Activated CD4-positive, alpha-beta T cell treated with anti-CD3 and anti-CD28 coated beads for 1 hour (primary cell): Measurements from ENCODE around the gene ABHD12.

Source experiments
- DNase-seq: peaks from one replicate; pipeline ENCODE4 v3.0.0-alpha.2; 2020

The ABHD12 gene

DNA sequence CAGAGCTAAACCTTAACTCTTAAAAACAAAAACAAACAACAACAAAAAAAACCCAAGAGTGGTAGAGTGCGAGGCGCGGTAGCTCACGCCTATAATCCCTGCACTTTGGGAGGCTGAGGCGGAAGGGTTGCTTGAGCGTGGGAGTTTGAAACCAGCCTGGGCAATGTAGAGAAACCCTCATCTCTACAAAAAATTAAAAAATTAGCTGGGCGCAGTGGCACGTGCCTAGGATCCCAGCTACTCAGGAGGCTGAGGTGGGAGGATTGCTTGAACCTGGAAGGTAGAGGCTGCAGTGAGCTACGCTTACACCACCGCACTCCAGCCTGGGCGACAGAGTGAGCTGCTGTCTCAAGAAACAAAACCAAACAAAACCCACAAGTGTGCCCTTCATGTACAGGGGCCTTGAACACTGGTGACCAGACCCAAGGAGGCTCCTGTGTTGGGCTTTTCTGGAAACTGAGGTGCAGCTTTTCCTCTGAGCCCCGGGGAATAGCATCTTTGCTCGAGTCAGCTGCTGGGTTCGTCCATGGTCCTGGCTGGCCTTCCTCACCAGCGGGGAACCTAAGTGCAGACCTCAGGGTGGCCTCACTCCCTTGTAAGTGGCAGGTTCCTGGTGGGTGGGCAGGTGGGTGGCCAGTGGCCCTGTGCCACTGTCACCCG lies 102.9 kb downstream of the ABHD12 start:
- DNase-seq, result no peak

DNA sequence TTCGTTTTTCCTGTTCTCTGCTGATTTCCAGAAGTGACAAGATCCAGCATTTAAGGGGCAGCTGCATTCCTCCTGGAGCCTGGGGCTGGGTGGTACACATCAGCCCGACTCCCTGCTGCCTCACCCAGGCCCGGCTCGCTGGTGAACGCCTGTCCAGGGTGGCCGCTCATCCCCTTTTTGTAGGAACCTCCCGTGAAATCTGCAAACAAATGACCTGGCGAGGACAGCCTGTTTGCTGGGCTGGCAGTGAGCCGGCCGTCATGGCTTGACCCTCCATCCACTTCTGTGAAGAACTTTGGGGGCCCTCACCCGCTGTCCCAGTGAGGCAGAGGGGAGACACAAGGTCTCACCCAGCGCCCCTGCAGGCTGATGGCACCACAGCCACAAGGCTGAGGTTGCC lies 103.7 kb downstream of the ABHD12 start:
- no peak for DNase-seq

DNA sequence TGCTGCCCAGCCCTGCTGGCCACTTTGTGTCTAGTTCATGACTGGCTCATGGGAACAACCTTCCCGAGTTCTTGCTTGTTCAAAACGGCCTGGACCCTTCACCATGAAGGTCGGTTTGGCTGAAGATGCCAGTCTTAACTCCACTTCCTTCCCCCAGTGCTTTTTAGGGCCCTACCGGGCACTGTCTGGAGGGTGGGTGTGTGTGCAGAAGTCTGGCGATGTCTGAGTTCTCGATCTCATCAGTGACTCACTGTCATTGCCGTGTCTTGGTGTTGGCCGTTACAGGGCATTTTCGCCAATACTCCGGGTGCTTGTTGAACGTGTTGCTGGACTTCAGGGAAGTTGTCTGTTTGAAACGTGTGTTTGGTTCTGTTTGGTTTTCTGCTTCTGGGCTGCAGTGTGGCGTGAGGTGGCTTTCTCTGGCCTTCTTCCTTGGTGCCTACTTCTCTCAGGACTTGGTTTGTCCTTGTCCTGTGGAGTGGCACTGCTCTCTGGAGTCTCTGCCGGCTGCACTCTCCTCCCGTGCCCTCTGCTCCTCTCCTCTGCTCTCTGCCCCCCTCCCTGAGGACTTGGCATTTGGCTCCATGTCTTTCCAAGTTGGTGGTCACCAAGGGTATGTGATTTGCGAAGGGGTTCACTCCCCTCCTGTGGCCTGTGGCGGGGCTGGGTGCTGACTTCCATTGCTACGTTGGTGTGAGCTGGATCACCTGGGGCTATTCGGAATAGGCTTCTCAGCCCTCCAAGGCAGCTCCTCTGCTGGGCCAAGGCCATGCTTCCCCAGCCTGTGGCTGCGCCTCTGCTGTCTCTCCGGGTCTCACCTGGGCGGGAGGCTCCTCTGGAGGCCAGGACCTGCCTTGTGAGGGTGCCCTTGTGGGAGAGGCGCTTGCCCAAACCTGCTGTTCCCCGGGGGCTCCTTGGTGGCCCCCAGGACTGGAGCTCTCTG lies 104.5 kb downstream of the ABHD12 start:
- DNase-seq, result no peak

DNA sequence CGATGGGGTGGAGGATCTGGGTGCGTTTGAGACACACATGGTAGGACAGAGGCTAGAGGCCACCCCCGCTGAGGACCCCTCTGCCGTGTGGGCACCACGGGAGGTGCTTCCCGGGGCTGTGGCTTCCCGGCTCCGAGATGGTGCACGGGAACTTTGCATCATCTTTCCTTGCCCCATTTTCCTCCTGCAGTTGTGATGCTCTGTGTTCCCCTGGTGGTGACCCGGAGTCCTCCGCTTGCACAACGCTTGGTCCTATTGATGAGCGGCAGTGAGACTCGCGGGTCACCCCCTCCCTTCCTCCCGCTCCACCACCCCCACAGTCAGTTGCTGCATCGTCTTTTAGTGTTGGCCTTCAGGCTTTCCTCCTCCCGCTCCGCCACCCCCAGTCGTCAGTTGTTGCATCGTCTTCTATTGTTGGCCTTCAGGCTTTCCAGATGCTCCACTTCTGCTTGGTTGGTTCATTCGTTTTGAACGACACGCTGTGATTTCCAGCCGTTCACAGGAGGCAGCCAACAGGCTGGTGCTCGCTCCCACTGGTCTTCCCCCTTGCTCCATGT lies 105.5 kb downstream of the ABHD12 start:
- DNase-seq, result no peak

DNA sequence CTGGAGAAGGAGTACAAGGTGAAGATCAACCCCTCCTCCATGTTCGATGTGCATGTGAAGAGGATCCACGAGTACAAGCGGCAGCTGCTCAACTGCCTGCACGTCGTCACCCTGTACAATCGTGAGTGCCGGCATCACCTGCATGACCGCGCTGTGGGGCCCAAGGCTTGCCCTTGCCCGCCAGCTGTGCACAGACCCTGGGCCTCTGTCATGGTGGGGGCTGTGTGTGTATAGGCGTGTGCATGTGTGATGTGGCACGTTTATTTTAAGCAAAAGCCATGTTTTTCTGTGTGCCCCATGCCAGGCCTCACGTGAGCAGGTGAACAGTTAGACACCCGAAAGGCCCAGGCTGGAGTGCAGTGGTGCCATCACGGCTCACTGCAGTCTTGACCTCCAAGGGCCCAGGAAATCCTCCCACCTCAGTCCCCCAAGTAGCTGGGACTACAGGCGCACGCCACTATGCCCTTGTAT lies 106.5 kb downstream of the ABHD12 start:
- DNase-seq, result no peak

DNA sequence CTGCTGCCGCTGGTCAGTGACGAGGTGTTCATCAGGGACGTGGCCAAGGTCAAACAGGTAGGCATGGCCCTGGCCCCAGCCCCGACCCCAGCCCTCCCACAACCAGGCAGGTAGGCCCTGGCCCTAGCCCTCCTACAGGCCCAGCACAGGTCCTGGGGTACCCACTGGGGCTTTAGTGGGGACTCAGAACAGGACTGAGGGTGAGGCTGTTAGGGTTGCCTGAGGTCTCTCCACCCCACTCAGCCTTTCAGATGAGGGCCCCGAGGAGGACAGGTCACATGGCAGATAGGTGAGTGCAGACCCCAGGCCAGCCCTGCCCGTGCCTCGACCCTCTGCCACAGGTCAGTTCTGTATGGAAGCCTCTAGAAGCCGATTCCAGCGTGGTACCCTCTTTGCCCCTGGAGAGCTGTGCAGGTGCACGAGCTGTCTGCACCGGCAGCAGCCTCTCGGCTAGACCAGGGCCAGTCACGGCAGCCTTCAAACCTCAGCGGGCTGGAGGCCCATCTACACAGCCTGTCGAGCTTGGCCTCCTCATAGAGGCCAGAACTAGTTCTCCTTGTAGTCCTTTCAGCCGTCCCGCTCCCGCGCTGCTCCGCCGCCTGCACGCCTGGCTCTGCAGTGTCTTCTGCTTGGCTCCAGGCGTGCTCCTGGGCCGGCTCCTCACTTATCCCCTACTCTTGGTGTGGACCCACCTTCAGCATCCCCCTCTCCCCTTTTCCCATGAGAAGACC lies 107.2 kb downstream of the ABHD12 start:
- no peak for DNase-seq

DNA sequence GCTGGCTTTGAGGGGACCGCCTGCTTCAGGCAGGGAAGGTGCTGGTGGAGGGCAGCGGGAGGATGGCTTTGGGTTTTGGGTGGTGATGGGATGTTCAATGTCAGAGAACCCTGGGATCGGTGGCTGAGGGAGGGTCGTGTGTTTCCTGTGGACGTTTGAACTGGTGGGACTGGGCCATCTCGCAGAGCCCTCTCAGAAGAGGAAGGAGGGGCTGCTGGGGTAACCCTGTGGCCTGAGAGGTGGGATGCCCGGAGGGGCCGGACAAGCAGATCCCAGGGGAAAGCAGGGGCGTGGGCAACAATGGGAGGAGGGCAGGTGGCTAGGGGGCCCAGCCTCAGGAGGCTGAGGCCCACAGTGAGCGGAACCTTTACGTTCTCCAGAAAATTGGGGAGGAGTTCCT lies 107.8 kb downstream of the ABHD12 start:
- no peak for DNase-seq

DNA sequence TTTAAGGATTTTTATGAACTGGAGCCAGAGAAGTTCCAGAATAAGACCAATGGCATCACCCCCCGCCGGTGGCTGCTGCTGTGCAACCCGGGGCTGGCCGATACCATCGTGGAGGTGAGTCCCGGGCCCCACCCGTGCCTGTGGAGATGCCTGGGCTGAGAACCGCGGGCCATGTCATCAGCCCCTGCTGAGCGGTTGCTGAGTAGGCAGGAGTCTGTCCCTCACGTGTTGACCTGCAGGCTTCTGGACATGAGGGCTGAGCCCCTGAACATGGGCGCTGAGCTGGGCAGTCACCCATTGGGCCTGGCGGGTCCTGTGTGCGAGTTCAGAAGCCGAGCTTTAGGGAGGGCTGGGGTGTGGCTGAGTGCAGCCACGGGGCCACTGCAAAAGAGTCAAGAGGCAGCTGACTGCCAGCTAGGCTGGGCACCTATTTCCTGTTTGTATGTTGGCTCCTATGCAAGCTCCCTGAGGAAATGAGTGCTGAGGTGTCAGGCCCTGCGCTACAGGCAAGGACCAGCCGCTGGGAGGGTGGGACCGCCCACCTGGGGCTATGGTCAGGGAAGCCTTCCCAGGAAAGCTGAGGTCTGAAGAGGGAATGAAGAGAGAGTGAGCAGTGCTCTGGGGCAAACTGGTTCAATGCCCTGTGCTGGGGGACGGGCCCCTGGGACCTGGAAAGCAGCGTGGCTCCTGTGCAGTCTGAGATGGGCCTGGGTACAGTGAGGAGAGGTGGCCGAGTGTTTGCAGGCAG lies 108.4 kb downstream of the ABHD12 start:
- DNase-seq, result no peak

DNA sequence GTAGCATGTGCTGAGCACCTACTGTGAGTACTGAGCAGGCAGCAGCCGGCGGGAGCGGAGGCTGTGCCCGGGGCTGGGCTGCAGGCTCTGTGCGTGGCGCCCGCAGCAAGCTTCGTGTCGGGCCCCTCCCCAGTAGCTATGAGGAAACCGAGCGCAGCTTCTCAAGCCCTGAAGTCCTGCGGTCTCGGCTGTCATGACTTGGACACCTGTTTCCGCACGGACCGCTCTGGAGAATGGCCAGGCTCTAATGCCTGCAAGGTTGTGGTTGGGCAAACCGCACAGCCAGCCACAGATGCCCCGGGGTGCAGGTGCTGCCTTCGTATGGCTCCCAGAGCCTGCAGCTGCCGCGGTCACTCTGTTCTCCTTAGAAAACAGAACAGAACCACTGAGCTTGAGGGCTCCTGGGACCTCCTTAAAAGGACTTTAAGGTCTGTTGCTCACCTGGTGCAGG lies 109.1 kb downstream of the ABHD12 start:
- no peak for DNase-seq

DNA sequence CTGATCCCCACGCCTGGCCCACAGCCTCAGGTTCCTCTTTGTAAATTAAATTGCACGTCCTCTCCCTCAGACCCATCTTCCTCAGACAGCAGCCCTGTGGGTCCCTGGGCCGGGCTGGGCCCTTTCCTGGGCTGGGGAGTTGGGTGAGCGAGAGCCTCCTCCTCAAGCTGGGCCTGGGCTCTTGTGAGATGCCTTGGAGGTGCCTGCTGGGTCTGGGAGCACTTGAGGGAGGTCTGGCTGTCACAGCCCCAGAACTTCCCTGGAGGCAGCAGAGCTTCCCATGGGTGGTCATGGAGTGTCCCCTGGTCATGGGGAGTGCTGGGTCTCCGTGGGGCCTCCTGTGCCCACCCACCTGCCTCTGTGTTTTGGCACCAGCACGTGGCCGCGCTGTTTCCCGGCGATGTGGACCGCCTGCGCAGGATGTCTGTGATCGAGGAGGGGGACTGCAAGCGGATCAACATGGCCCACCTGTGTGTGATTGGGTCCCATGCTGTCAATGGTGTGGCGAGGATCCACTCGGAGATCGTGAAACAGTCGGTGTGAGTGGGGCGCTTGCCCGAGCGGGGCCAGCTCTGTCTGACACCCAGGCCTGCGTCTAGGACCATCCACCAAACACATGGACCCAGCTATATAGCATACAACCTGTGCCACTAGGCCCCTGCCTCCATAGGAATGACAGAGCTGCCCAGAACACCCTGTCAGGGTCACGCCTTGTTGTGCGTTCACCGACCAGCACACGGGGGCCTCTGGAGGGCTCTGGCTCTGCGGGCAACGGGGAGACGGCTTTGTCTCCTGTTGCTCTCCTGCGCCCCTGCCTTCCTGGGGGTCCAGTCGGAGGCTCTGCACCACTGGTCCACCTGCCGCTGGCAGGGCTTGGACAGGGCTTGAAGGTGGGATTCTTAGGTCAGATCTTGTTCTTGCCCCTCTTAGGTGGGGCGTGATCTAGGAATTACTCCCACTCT lies 109.8 kb downstream of the ABHD12 start:
- DNase-seq, result no peak

DNA sequence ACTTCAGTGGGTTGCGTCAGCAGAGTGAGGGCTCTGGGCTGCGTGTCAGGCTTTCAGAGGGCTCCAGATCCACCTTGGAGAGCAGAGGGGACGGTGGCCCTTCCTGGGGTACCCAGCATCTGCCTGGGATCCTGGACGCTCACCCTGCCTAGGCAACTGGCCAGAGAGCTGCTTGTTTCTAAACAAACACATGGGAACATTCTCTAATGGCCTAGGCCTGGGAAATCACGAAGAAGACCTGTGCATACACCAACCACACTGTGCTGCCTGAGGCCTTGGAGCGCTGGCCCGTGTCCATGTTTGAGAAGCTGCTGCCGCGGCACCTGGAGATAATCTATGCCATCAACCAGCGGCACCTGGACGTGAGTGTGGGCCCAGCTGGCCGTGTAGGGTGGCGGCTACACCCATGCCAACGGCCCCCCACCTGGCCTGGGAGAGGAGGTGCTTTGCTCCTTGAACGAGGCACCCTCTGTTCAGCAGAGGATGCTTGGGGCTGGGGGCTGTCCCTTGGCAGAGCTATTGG lies 110.5 kb downstream of the ABHD12 start:
- no peak for DNase-seq

DNA sequence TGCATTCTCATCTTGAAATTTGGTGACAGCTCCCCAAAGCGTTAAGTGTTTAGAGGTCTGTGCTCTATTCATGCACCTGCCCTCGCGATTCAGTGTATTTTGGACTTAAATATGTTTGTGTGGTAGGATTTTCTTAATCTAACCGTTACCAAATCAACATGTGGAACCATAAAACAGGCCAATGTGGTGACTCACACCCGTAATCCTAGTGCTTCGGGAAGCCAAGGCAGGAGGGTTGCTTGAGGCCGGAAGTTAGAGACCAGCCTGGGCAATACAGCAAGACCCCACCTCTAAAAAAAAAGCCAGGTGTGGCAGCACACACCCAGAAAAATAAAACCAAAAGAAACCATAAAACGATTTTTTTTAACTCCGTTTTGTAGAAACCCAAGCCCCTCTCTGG lies 111.2 kb downstream of the ABHD12 start:
- no peak for DNase-seq

DNA sequence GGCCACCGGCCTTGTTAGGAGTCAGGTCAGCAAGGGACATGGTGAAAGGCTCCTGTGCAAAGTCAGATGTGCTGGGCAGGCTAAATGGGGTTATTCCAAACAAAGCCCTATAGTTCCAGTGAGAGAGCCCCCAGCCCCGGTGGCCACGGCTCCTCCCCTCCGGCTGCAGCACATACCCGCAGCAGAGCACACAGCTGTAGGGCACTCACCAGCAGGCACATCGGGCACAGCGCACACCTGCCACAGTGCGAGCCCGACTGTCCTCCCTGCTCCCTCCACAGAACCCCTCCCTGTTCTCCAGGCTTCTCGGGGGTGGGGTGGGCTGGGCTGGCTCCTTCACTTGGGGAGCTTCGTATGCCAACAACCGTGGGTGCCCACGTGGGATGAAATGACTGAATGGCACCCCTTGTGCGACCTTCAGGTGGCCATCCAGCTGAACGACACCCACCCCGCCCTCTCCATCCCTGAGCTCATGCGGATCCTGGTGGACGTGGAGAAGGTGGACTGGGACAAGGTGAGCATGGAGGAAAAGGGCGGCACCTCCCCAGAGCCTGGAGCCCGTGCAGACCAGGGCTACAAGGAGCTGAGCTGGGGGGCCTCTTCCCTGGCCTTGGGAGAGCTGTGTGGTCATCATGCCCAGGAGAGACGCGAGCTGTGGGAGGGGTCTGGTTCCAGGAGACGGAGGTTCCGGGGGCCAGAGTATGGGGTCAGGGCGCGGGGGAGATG lies 111.8 kb downstream of the ABHD12 start:
- no peak for DNase-seq

DNA sequence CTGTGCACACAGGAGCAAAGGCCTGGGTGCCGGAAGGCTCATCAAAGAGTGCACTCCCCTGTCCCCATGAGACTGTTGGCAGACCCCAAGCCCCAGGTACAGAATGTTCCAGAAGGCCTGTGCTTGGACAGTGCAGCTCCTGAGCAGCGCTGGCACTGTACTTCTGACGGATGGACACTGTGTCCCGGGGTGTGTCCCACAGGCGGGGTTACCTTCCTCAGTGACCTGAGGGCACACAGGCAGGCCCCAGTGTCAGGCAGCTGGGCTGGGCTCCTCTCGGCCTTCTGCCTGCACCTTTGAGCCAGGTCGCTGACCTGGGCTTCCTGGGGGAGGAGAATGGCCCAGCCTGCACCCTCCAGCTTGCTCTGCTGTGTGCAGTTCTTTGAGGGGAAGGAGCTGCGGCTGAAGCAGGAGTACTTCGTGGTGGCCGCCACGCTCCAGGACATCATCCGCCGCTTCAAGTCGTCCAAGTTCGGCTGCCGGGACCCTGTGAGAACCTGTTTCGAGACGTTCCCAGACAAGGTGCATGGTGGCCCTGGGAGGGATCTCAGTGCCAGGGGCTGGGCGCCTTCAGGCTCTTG lies 112.6 kb downstream of the ABHD12 start:
- no peak for DNase-seq

DNA sequence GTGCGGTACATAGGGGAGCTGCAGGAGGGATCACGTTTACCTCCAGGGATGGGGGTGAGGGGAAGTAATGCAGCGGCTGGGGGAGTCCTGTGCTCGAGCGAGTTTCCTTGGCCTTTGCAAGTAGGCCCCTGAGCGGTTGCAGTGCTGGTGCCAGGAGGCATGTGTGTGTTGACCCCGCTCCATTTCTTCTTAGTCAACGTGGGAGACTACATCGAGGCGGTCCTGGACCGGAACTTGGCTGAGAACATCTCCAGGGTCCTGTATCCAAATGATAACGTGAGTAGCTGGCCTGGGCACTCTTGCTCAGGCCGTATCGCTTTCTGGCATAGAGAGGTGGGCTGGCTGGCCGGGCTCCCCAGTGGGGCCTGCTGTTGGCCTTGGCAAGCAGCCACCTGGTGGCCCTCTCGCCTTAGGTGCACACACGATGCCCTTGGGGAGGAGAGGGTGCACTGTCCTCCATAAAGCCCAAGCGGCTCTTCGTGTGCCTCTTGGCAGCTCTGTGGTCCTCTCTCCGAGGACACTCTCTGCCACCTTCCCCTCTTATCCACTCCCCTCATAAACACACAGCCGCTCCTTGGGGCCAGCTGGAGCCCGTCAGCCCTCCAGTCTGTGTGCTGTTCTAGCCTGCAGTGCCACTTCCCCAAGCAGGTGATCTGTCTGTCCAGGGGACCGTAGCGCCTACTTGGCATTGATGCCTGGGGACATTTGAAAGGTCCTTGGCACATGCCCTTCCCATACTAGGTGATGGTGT lies 113.4 kb downstream of the ABHD12 start:
- DNase-seq, result no peak

DNA sequence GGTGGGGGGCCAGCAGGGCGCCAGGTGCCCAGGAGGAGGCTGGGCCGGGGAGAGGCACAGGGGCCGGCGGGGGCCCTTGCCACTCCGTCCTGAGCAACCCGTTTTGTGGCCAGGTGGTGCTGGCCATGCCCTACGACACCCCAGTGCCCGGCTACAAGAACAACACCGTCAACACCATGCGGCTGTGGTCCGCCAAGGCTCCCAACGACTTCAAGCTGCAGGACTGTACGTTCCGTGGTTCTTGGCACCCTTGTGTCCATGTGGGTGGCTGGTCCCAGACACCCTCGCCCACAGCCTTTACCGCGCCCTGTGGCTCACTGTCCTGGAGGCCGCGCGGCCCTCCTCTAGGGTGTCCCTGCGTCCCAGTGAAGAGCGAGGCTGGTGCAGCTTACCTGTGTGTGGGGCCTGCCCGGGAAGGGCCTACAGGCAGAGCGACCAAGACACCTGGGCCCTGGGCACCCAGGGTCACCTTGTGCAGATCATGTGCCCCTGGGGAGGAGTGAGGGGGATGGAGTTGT lies 114.0 kb downstream of the ABHD12 start:
- no peak for DNase-seq

DNA sequence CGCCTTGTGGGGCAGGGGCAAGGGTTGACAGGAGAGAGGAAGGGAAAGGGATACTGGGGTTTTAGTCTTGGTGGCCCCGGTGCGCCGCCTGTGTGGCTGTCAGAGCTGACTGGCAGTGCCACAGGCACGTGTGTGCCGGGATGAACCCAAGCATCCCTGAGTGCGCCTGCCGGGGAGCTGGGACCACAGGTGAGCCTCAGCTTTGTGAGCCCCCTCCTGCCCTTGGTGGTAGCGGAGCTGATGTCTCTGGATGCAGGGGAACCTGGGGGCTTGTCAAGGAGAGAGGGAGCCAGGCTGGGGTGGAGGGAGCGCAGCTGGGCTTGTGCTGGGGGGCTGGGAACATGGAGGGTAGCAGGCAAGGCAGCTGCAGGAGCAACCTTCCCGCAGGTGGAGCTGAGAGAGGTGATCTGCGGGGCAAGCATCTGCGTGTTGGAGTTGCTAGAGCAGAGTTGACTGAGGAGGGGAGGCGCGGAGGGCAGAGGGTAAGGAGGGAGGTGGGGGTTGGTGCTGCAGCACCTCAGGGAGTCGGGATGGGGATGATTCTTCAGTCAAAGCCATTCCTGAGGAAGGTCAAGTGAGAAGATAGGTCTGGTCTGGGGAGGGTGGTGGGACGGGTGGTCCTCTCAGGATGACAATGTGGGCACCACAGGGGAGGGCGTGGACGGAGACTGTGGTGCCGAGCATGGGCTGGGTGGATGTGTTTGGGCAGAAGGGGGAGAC lies 114.7 kb downstream of the ABHD12 start:
- no peak for DNase-seq
